NCI-H345 (cell line): ENCODE measurements around the gene AHRR.
A peak's percentile ranks its signal among the peaks of the same experiment; 100 is the strongest.

Source experiments
- DNase-seq: peaks from one replicate; lab custom pipeline; 2025; lab: John Stamatoyannopoulos, UW

The AHRR gene

GRCh38 chr5:416636-416960 is 95.1 kb downstream of the AHRR start:
- DNase-seq: no peak

- peak; percentile 48 for DNase-seq
These were observed 96.0 kb downstream of the AHRR start for GRCh38 chr5:417301-418161.

GRCh38 chr5:418162-419121 is 96.9 kb downstream of the AHRR start:
- DNase-seq: peak; percentile 83

- no peak for DNase-seq
These were observed 98.5 kb downstream of the AHRR start for GRCh38 chr5:419970-420369.

- DNase-seq: no peak
These were observed 99.2 kb downstream of the AHRR start for GRCh38 chr5:420632-421286.

GRCh38 chr5:421287-421880 is 99.9 kb downstream of the AHRR start:
- no peak for DNase-seq

GRCh38 chr5:421901-422300 is 100.4 kb downstream of the AHRR start:
- DNase-seq: no peak

GRCh38 chr5:422323-423232 is 101.1 kb downstream of the AHRR start:
- no peak for DNase-seq

- DNase-seq: no peak
These were observed 101.7 kb downstream of the AHRR start for GRCh38 chr5:423233-423565.

GRCh38 chr5:423626-424261 is 102.2 kb downstream of the AHRR start:
- DNase-seq: no peak

- DNase-seq: no peak
These were observed 103.0 kb downstream of the AHRR start for GRCh38 chr5:424301-425110.

GRCh38 chr5:425714-426113 is 104.2 kb downstream of the AHRR start:
- peak; percentile 20 for DNase-seq

GRCh38 chr5:426392-426976 is 105.0 kb downstream of the AHRR start:
- no peak for DNase-seq

- DNase-seq: no peak
These were observed 106.0 kb downstream of the AHRR start for GRCh38 chr5:427415-428087.

- DNase-seq: no peak
These were observed 106.7 kb downstream of the AHRR start for GRCh38 chr5:428219-428618.

GRCh38 chr5:428754-429452 is 107.4 kb downstream of the AHRR start:
- DNase-seq: no peak

- DNase-seq: peak; percentile 74
These were observed 108.1 kb downstream of the AHRR start for GRCh38 chr5:429453-430188.
